ENCODE measurements around the gene CAPN2.
A peak's percentile ranks its signal among the peaks of the same experiment; 100 is the strongest.

Gene CAPN2

GRCh38 chr1:223702735-223703667 is 9.3 kb upstream of the CAPN2 start:
- no peak for DNase-seq (ENCODE audit: low read depth)

- no peak for DNase-seq (ENCODE audit: low read depth)
These were observed 8.7 kb upstream of the CAPN2 start for GRCh38 chr1:223703668-223704013.

- DNase-seq (ENCODE audit: low read depth), result no peak
These were observed 7.1 kb upstream of the CAPN2 start for GRCh38 chr1:223704921-223705878.

- no peak for DNase-seq (ENCODE audit: low read depth)
These were observed 6.0 kb upstream of the CAPN2 start for GRCh38 chr1:223706077-223706973.

- DNase-seq (ENCODE audit: low read depth), result no peak
These were observed 4.9 kb upstream of the CAPN2 start for GRCh38 chr1:223707256-223708000.

GRCh38 chr1:223708001-223708359 is 4.4 kb upstream of the CAPN2 start:
- no peak for DNase-seq (ENCODE audit: low read depth)

- no peak for DNase-seq (ENCODE audit: low read depth)
These were observed 3.6 kb upstream of the CAPN2 start for GRCh38 chr1:223708651-223709268.

GRCh38 chr1:223709598-223709997 is 2.7 kb upstream of the CAPN2 start:
- DNase-seq (ENCODE audit: low read depth), result no peak

GRCh38 chr1:223710179-223711133 is 1.9 kb upstream of the CAPN2 start:
- no peak for DNase-seq (ENCODE audit: low read depth)

GRCh38 chr1:223711173-223711572 is 1.2 kb upstream of the CAPN2 start:
- DNase-seq (ENCODE audit: low read depth), result no peak

GRCh38 chr1:223711747-223712193 is 569 bp upstream of the CAPN2 start:
- no peak for DNase-seq (ENCODE audit: low read depth)

GRCh38 chr1:223712850-223713474 is 623 bp downstream of the CAPN2 start:
- DNase-seq (ENCODE audit: low read depth), result no peak

- no peak for DNase-seq (ENCODE audit: low read depth)
These were observed 1.4 kb downstream of the CAPN2 start for GRCh38 chr1:223713546-223714420.

- no peak for DNase-seq (ENCODE audit: low read depth)
These were observed 2.0 kb downstream of the CAPN2 start for GRCh38 chr1:223714421-223714724.

GRCh38 chr1:223714849-223715603 is 2.7 kb downstream of the CAPN2 start:
- no peak for DNase-seq (ENCODE audit: low read depth)

- DNase-seq (ENCODE audit: low read depth), result no peak
These were observed 3.3 kb downstream of the CAPN2 start for GRCh38 chr1:223715604-223716172.

- DNase-seq (ENCODE audit: low read depth), result peak; percentile 41
These were observed 4.0 kb downstream of the CAPN2 start for GRCh38 chr1:223716302-223716862.
